ENCODE measurements around the gene PROSER3.

DNA sequence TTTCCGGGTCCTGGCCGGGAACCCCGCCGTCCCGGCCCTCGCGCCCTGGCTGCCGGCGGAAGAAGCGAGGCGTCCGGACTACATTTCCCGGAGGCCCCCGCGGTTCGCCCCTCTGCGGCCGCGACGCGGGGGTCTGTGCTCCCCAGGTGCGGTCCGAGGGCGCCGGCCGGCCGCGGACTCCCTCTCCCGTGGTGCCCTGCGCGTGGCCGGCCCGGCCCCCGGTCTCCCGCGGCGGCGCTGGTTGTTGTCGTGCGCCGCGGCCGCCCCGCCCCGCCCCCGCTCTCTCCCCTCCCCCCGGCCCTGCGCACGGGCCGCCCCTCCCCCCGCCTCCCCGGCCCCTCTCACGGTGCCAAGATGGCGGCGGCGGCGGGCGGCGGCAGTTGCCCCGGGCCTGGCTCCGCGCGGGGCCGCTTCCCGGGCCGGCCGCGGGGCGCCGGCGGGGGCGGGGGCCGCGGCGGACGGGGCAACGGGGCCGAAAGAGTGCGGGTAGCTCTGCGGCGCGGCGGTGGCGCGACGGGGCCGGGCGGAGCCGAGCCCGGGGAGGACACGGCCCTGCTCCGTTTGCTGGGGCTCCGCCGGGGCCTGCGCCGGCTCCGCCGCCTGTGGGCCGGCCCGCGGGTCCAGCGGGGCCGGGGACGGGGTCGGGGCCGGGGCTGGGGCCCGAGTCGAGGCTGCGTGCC, 40.2 kb upstream of the PROSER3 start, which contains the start of gene KMT2B:
- TF ChIP-seq CTCF (IDR thresholded peaks at IDR 0.05; ENCODE audit: poor library complexity), result no peak
- no peak for TF ChIP-seq EZH2 (IDR thresholded peaks at IDR 0.05; ENCODE audit: borderline replicate concordance)
- no peak for TF ChIP-seq EZH2phosphoT487 (IDR thresholded peaks at IDR 0.05; ENCODE audit: low read depth, severe bottlenecking, unreplicated experiment)
